NCI-H446 (cell line): ENCODE data around the gene CTSL.

Source experiments
- DNase-seq, 2 experiments: peaks; one replicate each; lab custom pipeline; 2025; lab: John Stamatoyannopoulos, UW

CTSL gene

GRCh38 chr9:87701491-87701890 is 24.4 kb upstream of the CTSL start:
- no peak for DNase-seq

GRCh38 chr9:87701931-87702421 is 23.9 kb upstream of the CTSL start:
- DNase-seq: no peak

DNA sequence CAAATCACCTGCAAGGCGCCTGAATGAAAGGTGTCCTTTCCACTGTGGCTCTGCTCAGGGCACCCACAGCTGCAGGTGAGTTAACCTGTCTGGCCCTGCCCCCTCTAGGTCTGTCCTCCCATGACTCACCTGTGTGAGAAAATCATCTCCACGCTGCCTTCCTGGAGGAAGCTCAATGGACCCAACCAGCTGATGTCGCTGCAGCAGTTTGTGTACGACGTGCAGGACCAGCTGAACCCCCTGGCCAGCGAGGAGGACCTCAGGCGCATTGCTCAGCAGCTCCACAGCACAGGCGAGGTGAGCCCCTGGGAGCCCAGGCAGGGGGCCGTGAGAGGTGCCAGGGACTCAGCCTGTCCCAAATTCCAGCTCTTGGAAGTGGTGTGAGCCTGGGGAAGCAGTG is 23.0 kb upstream of the CTSL start:
- DNase-seq: no peak

- DNase-seq: no peak
These were observed 22.2 kb upstream of the CTSL start for GRCh38 chr9:87703636-87704276.

DNA sequence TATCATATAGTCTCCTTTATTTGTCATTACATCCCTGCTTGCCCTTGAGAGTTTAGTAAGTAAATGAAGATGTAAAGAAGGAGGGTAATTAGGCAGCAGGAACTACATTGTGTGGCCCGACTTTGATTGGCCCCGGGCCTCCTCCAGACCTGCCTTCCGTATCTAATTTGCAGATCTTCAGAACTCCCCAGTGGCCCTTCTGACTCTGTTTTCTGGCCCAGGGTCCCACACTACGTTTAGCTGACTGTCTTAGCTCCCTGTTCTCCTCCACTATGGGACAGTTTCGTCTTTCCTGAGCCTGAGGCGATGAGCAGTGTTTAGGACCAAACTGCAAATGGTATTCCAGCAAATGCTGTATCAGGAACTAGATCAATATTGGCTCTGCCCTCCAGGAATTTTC is 21.6 kb upstream of the CTSL start:
- no peak for DNase-seq

GRCh38 chr9:87706066-87706739 is 19.7 kb upstream of the CTSL start:
- no peak for DNase-seq

- DNase-seq: no peak
These were observed 18.0 kb upstream of the CTSL start for GRCh38 chr9:87707805-87708506.

GRCh38 chr9:87708546-87708945 is 17.4 kb upstream of the CTSL start:
- no peak for DNase-seq

DNA sequence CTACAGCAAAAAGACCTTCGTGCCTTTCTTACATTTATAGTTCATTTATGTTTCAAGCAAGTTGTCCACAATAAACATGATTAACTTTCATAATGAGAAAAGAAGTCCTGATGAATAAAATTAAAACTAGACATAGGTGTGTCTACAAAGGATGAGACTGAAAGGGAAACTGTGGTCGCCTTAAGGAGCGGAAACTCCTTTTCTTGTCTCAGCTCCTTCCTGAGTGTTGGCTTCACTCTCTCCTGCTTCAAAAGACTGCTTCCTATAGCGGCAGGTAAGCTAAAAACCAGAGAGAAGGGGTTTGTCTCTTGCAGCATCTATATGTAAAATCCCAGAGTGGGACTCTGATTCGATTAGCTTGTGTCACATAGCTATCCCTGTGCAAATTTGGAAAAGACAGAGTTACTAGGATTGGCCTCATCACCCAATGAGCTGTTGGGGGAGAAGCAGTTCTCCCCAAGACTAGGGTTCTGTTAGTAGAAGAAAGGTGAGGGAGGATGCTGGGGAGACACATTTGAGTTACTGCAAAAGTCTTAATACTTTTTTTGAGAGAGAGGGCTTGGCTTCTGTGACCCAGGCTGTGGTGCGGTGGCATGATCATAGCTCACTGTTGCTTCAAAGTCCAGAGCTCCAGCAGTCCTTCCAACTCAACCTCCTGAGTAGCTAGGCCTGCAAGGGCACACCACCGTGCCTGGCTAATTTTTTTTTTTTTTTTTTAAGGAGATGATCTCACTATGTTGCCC is 16.8 kb upstream of the CTSL start:
- DNase-seq: no peak

- DNase-seq: no peak
These were observed 15.5 kb upstream of the CTSL start for GRCh38 chr9:87710443-87710842.

GRCh38 chr9:87711857-87712800 is 13.8 kb upstream of the CTSL start:
- DNase-seq: no peak

- no peak for DNase-seq
These were observed 13.1 kb upstream of the CTSL start for GRCh38 chr9:87712801-87713277.

DNA sequence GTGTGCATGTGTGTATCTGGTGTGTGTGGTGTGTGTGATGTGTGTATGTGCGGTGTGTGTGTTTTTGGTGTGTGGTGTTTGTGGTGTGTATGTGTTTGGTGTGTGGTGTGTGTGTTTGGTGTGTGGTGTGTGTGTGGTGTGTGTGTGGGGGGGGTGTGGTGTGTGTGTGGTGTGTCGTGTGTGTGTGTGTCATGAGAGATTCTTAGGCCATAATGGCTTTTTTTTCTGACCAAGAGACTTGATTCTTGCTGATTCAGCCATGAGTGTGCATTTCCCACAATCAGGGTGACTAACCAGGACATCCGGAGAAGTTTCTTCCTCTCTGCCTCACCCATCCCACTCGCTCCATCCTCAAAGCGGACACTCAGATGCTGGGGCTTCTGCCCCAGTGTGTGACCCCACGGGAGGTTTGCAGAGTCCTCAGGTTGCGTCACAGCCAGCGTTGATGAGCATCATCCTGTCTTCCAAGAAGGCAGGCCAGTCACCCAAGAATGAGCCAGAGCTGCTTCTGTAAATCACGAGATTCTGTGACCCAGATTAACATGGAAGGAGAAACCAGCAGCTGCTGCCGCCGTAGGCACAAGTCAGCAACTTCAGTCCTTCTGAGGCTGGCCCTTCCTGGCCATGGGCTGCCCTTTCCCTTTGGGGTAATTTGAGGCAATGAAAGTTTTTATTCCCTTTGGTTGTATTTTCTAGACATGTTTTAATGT is 12.5 kb upstream of the CTSL start:
- DNase-seq: no peak

DNA sequence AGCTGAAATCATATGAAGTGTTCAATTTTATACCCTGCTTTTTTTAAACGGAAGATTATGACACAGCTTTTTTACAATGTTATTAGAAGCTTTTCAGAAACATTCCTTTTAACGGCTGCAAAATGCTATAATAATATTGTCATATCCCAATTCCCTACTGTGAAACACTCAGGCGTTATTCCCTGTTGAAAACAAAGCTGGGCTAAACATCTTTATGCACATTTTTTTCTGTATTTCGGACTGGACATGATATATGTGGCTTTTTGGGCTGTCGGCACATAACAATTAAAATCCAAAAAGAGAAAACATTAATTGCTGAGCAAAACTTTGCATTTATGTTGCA is 12.0 kb upstream of the CTSL start:
- DNase-seq: no peak

DNA sequence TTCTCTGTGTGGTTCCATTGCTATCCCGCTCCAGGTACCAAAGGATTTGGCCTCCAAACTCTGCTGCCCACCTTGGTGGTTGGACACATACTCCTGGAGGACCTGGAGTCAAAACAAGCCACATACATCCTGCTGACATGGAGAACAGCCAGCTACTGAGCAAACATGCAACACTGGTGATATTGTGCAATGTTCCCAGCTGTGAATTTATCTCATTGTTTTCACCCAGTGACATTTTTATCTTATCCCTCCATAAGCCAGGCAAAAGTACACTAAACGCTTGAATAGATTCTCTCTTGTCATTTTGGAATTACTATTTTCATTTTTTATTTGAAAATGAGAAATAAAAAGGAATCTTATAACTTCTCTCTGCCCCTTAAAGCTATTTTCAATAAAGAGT is 11.1 kb upstream of the CTSL start:
- no peak for DNase-seq

- DNase-seq: no peak
These were observed 9.8 kb upstream of the CTSL start for GRCh38 chr9:87716141-87716540.

DNA sequence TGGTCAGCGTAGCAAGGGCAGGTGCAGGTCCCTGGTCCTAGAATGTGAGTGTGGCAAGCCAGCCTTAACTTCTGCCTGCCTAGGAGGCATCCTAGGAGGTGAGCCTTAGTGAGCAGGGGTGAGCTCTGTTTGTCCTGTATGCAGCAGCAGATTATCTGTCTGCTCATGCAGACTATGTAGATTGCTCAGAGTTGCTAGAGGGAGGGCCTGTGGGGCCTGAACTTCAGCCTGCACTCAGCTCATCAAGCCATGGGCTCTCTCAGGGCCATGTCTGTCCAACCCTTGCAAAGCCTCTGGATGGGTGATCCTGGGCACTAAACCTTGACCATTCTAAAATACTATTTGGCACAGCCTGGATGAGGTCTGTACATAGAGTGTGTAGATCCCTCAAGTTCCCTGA is 8.5 kb upstream of the CTSL start:
- no peak for DNase-seq

- DNase-seq: no peak
These were observed 7.7 kb upstream of the CTSL start for GRCh38 chr9:87718231-87718630.

DNA sequence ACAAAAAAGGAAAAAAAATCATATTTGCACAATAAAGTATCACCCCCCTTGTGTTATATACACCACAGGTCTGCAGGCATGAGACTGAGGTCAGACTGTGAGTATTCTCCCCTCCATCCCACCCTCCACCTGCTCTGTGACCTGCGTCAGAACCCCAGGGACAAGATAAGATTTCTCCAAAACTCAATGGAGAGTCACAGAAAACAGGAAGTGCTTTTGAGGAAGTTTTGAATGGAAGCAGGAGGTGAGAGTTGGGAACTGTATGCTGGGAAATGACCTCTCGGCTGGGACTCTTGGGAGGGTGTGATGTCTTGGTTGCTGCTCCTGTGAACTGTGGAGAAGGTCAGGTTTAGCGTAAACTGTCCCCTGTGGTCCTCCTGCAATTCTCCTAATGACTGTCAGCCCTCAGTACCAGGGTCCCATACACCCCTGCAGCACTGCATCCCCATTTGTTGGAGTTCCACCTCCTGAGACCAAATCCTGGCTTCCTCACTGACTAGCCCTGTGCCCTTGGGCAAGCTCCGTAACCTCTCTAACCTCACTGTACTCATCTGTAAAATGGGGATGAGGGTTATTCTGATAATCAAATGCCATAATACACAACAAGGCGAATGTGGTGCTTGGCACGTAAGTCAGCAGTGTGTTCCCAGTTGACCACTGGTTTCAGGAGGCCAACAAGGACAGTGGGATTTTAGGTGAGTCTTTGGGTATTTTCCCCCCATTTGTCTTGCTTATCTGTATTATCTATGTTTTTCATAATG is 6.9 kb upstream of the CTSL start:
- no peak for DNase-seq

DNA sequence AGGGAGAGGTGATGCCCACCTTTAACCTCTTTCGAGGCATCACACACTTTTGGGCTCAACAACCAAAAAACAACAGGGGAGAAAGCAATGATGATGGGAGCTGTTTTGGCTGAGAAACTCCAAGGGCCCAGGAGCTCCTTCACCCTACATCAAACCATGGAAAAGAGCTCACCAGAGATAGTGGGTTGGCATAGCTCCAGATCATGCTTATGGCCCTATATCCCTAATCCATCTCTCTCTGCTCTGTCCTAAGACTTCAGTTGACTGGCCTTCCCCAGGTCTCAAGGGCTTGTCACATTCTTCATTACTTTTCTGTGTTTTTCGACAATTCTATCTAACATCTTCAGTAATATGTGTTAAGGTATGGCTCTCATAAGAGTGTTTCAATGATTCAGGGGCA is 5.7 kb upstream of the CTSL start:
- no peak for DNase-seq
